Cerebellar nuclear complex (tissue), 1 donor: ENCODE data around the gene MLEC.
A peak's percentile ranks its signal among the peaks of the same experiment; 100 is the strongest.

ENCODE experiments used
- DNase-seq, 2 experiments: peaks; one replicate each; lab custom pipeline; 2025; lab: John Stamatoyannopoulos, UW

Gene MLEC

GRCh38 chr12:120693848-120694247, 6.9 kb downstream of the MLEC start:
- DNase-seq, result no peak

GRCh38 chr12:120696626-120697025, 9.7 kb downstream of the MLEC start:
- no peak for DNase-seq

- no peak for DNase-seq
Measured at GRCh38 chr12:120697344-120697743, 10.4 kb downstream of the MLEC start.

- no peak for DNase-seq
Measured at GRCh38 chr12:120698665-120699064, 11.7 kb downstream of the MLEC start.

- no peak for DNase-seq
Measured at GRCh38 chr12:120699553-120699952, 12.6 kb downstream of the MLEC start.

- DNase-seq, result no peak
Measured at GRCh38 chr12:120700886-120701285, 13.9 kb downstream of the MLEC start.

GRCh38 chr12:120702637-120703036, 15.7 kb downstream of the MLEC start:
- no peak for DNase-seq

- DNase-seq, result no peak
Measured at GRCh38 chr12:120703311-120703942, 16.5 kb downstream of the MLEC start.

GRCh38 chr12:120705618-120706017, 18.7 kb downstream of the MLEC start:
- DNase-seq, result peak; percentile 26 to 73

- DNase-seq, result no peak
Measured at GRCh38 chr12:120706029-120706428, 19.1 kb downstream of the MLEC start.

GRCh38 chr12:120708651-120709050, 21.7 kb downstream of the MLEC start:
- no peak for DNase-seq

- peak in 1 of 2 experiments; percentile 16 for DNase-seq
Measured at GRCh38 chr12:120710031-120710804, 23.3 kb downstream of the MLEC start, which contains the start of gene UNC119B. Gene UNC119B, plus strand, starts transcription at chr12:120710458. Its CDS starts 17 bp downstream, at chr12:120710475.

GRCh38 chr12:120710805-120711296, 23.9 kb downstream of the MLEC start:
- DNase-seq, result no peak

GRCh38 chr12:120711411-120711810, 24.5 kb downstream of the MLEC start:
- no peak for DNase-seq

GRCh38 chr12:120712610-120713009, 25.7 kb downstream of the MLEC start:
- DNase-seq, result no peak

GRCh38 chr12:120713861-120714482, 27.0 kb downstream of the MLEC start:
- DNase-seq, result peak in 1 of 2 experiments; percentile 67

- DNase-seq, result no peak
Measured at GRCh38 chr12:120718055-120718454, 31.1 kb downstream of the MLEC start.

GRCh38 chr12:120719072-120719471, 32.1 kb downstream of the MLEC start:
- DNase-seq, result no peak

GRCh38 chr12:120719496-120720233, 32.7 kb downstream of the MLEC start:
- DNase-seq, result no peak

GRCh38 chr12:120720234-120720986, 33.5 kb downstream of the MLEC start:
- no peak for DNase-seq
